A172 (cell line): ENCODE data around the gene INPP4B. TPM values are rescaled to one million over a fixed set of nuclear protein-coding genes. Genes with fewer than 3 reads are reported as not detected.
"Not testable (repeated sequence)": the region's sequence is repeated elsewhere in the genome, so short reads cannot be mapped to it uniquely, and the experiment has no call there.

Source experiments
- DNase-seq: peaks from one replicate; pipeline ENCODE4 v3.0.0-alpha.2; 2015; ENCODE audit warnings: low spot score
- total RNA-seq: library from RNA; depleted of rRNA; stranded (reverse); fragments of >200 nt; shearing (Covaris generic); gene quantifications from 2 replicates; pipeline ENCODE4 v1.2.3, GENCODE V29; 2014

The INPP4B gene
- total RNA-seq, 1 experiment from 2014 or later = 31.8 TPM

GRCh38 chr4:142085513-142086292 lies 760.4 kb downstream of the INPP4B start:
- no peak for DNase-seq

- DNase-seq = no peak
Observed at GRCh38 chr4:142083264-142083663, 762.8 kb downstream of the INPP4B start.

- peak; percentile 21 for DNase-seq
Observed at GRCh38 chr4:142081025-142081424, 765.1 kb downstream of the INPP4B start.

- no peak for DNase-seq
Observed at GRCh38 chr4:142079959-142080358, 766.1 kb downstream of the INPP4B start.

GRCh38 chr4:142077048-142077447 lies 769.1 kb downstream of the INPP4B start:
- no peak for DNase-seq

GRCh38 chr4:142068304-142068703 lies 777.8 kb downstream of the INPP4B start:
- DNase-seq = not testable (repeated sequence)

- DNase-seq = not testable (repeated sequence)
Observed at GRCh38 chr4:142066562-142066961, 779.5 kb downstream of the INPP4B start.

GRCh38 chr4:142065086-142065647 lies 780.9 kb downstream of the INPP4B start:
- DNase-seq = no peak

GRCh38 chr4:142064181-142064580 lies 781.9 kb downstream of the INPP4B start:
- DNase-seq = no peak

- DNase-seq = no peak
Observed at GRCh38 chr4:142045996-142046395, 800.1 kb downstream of the INPP4B start.

GRCh38 chr4:142044271-142044670 lies 801.8 kb downstream of the INPP4B start:
- DNase-seq = peak; percentile 18

- DNase-seq = peak; percentile 45
Observed at GRCh38 chr4:142043509-142043908, 802.6 kb downstream of the INPP4B start.

- no peak for DNase-seq
Observed at GRCh38 chr4:142041788-142042187, 804.3 kb downstream of the INPP4B start.

- no peak for DNase-seq
Observed at GRCh38 chr4:142040043-142040442, 806.1 kb downstream of the INPP4B start.

- peak; percentile 19 for DNase-seq
Observed at GRCh38 chr4:142036795-142037583, 809.1 kb downstream of the INPP4B start.

GRCh38 chr4:142035566-142035965 lies 810.5 kb downstream of the INPP4B start:
- DNase-seq = no peak

- no peak for DNase-seq
Observed at GRCh38 chr4:142034101-142034500, 812.0 kb downstream of the INPP4B start.

GRCh38 chr4:142030010-142030409 lies 816.1 kb downstream of the INPP4B start:
- DNase-seq = no peak

GRCh38 chr4:142021761-142022160 lies 824.3 kb downstream of the INPP4B start:
- DNase-seq = no peak

GRCh38 chr4:142021181-142021580 lies 824.9 kb downstream of the INPP4B start:
- no peak for DNase-seq

- no peak for DNase-seq
Observed at GRCh38 chr4:142016031-142016430, 830.1 kb downstream of the INPP4B start.

GRCh38 chr4:142009751-142010150 lies 836.4 kb downstream of the INPP4B start:
- no peak for DNase-seq

GRCh38 chr4:142005519-142005918 lies 840.6 kb downstream of the INPP4B start:
- DNase-seq = no peak
